GM18507 (cell line): ENCODE results near the gene IFNGR2.
"Not testable (repeated sequence)": the region's sequence is repeated elsewhere in the genome, so short reads cannot be mapped to it uniquely, and the experiment has no call there.

Experiments
- DNase-seq: peaks from one replicate; pipeline ENCODE4 v3.0.0; 2011; ENCODE audit warnings: low read depth; ENCODE audit not compliant: insufficient read length; ENCODE audit errors: extremely low spot score
- FAIRE-seq: peaks from 2 replicates; lab custom pipeline; 2011; peaks lifted over from hg19 to GRCh38; lab: Jason Lieb, UNC

Gene IFNGR2

GRCh38 chr21:33403128-33403785 lies at the start of gene IFNGR2:
TSS of gene IFNGR2 (plus strand) at chr21:33403413. CDS start at chr21:33403544, 131 bp downstream.
- DNase-seq (peak; percentile 51), FAIRE-seq (no peak)

DNA sequence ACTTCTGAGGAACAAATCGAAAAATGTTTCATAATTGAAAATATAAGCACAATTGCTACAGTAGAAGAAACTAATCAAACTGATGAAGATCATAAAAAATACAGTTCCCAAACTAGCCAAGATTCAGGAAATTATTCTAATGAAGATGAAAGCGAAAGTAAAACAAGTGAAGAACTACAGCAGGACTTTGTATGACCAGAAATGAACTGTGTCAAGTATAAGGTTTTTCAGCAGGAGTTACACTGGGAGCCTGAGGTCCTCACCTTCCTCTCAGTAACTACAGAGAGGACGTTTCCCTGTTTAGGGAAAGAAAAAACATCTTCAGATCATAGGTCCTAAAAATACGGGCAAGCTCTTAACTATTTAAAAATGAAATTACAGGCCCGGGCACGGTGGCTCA lies 47.9 kb upstream of the IFNGR2 start:
- FAIRE-seq (no peak), DNase-seq (no peak)

DNA sequence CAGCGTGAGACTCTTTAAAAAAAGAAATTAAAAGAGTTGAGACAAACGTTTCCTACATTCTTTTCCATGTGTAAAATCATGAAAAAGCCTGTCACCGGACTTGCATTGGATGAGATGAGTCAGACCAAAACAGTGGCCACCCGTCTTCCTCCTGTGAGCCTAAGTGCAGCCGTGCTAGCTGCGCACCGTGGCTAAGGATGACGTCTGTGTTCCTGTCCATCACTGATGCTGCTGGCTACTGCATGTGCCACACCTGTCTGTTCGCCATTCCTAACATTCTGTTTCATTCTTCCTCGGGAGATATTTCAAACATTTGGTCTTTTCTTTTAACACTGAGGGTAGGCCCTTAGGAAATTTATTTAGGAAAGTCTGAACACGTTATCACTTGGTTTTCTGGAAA lies 47.2 kb upstream of the IFNGR2 start:
- FAIRE-seq (no peak), DNase-seq (no peak)

- FAIRE-seq (no peak), DNase-seq (no peak)
Measured at GRCh38 chr21:33357177-33357576, 46.0 kb upstream of the IFNGR2 start.

- FAIRE-seq (no peak), DNase-seq (no peak)
Measured at GRCh38 chr21:33359446-33359845, 43.8 kb upstream of the IFNGR2 start.

- no peak for FAIRE-seq
- no peak for DNase-seq
Measured at GRCh38 chr21:33360281-33360680, 42.9 kb upstream of the IFNGR2 start.

- peak; percentile 54 for DNase-seq
- peak; percentile 81 for FAIRE-seq
Measured at GRCh38 chr21:33360881-33361602, 42.2 kb upstream of the IFNGR2 start.

GRCh38 chr21:33362044-33362555 lies 41.1 kb upstream of the IFNGR2 start:
- peak; percentile 50 for FAIRE-seq
- no peak for DNase-seq

DNA sequence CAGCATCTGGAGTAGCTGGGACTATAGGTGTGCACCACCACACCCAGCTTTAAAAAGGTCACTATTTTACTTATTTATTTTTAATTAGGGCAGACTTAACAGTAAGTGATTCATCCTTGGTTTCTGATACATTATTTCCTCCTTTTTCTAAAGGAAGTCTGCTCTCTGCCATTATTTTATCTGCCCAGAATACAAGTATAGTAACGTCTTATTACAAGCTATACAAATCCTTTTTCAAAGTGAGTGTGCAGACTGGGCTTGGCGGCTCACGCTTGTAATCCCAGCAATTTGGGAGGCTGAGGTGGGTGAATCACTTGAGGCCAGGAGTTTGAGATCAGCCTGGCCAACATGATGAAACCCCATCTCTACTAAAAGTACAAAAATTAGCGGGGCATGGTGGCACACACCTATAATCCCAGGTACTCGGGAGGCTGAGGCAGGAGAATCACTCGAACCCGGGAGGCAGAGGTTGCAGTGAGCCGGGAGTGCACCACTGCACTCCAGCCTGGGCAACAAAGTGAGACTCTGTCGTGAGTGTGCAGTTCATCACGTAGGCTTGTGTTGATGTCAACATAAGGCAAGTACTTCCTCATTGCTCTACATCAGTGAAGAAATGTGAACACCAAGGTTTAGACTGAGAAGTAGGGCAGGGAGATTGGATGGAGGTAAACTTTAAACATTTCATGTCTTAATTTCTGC lies 39.2 kb upstream of the IFNGR2 start:
- FAIRE-seq, DNase-seq: not testable (repeated sequence)

- DNase-seq, result no peak
Measured at GRCh38 chr21:33364830-33365229, 38.4 kb upstream of the IFNGR2 start.

GRCh38 chr21:33367309-33367973 lies 35.8 kb upstream of the IFNGR2 start:
- DNase-seq, result no peak
- FAIRE-seq, result no peak

More at GRCh38 chr21:33364830-33365229, 38.4 kb upstream of the IFNGR2 start:
- no peak for FAIRE-seq

DNA sequence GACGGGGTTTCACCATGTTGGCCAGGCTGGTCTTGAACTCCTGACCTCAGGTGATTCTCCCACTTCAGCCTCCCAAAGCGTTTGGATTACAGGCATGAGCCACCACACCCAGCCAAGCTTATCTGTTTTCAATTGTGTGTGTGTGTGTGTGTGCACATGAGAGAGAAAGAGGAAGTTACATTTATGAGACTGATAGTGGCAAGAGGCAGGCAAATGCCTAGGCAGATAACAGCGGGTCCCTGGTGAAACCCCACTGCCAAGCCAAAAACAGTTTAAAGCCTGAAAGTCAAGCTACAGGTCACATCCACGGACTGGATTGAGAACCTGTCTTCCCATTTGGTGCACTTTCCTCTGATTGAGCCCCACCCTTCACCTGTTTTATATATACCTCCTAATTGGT lies 35.1 kb upstream of the IFNGR2 start:
- DNase-seq (no peak), FAIRE-seq (no peak)

DNA sequence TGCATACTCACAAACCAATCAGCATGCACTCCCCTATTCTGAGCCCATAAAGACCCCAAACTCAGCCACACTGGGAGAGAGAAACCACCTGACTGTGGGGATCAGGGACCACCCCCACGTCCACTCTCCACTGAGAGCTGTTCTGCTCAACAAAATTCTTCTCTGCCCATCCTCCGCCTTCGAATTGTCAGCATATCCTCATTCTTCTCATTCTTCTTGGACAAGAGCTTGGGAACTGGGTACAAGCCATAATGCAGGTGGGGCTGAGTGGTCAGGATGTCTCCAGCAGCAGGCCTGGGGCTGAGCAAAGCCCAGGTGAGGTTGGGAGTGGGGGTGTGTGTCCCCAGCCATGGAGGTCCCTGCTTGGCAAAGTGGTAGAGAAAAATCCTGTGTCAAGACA lies 34.6 kb upstream of the IFNGR2 start:
- DNase-seq (no peak), FAIRE-seq (no peak)

DNA sequence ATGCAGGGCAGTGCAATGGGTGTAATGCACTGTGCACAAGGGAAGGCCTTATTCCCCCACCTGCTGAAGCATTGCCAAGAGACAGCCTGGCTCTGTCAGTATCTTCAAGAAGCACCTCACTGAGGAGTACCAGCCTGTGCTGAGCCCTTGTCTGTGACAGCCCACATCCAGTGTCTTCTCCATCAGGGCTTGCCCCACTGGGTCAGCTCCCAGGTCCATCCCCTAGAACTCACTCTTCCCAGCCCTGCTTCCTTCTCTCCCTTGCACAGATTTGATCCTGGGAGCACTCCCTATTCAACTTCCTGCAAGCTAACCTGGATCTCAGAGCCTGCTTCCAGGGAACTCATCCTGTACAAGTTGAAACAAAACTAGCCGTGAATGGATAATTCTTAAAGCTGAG lies 33.6 kb upstream of the IFNGR2 start:
- no peak for DNase-seq
- no peak for FAIRE-seq

DNA sequence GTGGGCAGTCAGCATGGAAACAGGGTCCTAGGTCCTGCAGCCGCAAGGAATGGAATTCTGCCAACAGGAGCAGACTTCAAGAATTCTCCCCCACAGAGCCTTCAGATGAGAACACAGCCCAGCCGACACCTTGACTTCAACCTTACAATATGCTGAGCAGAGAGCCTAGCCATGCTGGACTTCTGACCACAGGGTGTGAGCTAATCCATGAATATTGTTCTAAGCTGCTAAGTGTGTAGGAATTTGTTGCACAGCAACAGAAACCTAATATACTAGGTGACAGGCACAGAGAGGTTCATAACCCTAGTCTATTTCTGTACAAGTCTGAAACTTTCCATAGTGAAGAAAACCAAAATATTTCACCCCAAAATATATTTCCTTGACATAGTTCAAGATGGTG lies 32.9 kb upstream of the IFNGR2 start:
- DNase-seq (no peak), FAIRE-seq (no peak)

- FAIRE-seq (no peak), DNase-seq (no peak)
Measured at GRCh38 chr21:33371366-33371765, 31.8 kb upstream of the IFNGR2 start.

DNA sequence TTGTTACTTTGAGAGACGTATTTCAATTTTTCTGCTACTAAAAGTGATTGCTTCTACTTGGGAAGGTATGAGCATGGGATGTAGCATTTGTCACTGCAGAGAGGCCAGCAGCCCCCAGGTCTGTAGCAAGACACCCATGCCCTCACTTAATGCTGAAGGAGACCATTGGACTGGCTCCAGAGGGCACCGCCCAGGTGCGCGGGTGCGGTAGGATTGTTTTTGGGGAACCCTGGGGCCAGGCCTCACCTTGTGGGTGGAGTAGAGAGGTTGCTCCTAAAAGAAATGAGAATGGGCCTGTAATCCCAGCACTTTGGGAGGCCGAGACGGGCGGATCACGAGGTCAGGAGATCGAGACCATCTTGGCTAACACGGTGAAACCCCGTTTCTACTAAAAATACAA lies 30.6 kb upstream of the IFNGR2 start:
- no peak for FAIRE-seq
- no peak for DNase-seq

DNA sequence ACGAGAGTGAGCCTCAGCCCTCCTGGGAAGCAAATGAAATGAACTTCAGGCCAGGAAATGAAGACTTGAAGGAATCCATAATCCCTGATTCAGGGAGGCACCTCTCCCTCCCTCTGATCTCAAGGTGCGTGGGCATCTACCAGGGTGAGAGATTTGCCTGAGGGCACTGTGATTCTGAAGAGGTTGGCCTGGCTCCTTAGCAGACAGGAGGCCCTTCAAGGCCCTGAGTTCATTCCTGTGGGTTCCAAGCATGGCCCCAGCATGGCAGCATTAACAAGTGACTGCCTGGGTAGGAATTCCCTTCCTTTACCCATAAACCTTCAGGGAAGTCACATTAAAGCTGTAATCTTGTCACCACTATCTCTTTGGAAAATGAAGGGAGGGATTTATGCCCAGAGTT lies 29.8 kb upstream of the IFNGR2 start:
- FAIRE-seq, result no peak
- no peak for DNase-seq

- FAIRE-seq (peak; percentile 29), DNase-seq (no peak)
Measured at GRCh38 chr21:33374080-33374449, 29.1 kb upstream of the IFNGR2 start.
